NCI-H460 (cell line): Measurements from ENCODE around the gene CRYBB3. TPM values are rescaled to one million over a fixed set of nuclear protein-coding genes. Genes with fewer than 3 reads are reported as not detected.
"Not testable (repeated sequence)": the region's sequence is repeated elsewhere in the genome, so short reads cannot be mapped to it uniquely, and the experiment has no call there.

Experiments used
- DNase-seq: peaks from one replicate; pipeline ENCODE4 v3.0.0-alpha.2; 2016; ENCODE audit warnings: low read depth; ENCODE audit errors: extremely low read depth
- total RNA-seq: library from RNA; depleted of rRNA; stranded (reverse); fragments of >200 nt; shearing (Covaris generic); gene quantifications from 2 replicates; pipeline ENCODE4 v1.2.3, GENCODE V29; 2014

Gene CRYBB3
- total RNA-seq, 1 experiment from 2014 or later = not detected

DNA sequence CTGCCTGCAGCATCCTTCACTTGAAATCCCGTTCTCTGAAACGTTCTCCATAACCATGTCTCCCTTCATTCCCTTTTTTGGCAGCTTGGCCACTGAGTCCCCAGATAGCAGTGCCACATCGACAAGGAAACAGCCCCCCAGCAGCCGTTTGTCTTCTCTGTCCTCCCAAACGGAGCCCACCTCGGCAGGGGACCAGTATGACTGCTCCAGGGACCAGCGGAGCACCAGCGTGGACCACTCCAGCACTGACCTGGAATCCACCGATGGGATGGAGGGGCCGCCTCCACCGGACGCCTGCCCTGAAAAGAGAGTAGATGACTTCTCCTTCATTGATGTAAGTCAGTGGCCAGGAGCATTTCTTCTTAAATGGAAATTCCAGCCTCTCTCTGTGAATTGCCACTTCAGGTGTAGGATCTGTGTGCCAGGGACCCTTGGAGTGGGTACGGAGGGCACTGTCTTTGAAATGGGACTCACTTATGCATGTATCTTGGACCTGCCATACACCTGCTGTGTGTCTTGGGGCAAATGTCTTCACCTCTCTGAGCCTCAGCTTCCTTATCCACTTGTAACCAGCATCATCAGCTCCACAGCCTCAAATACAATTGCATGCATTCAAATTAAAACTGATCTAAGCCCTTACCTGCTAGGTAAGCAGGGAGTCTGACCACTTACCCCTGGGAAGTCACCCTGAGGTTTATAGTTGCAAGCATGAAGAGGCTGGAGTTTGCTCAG is 25.3 kb upstream of the CRYBB3 start:
- DNase-seq = no peak

- no peak for DNase-seq
These were observed 24.7 kb upstream of the CRYBB3 start for GRCh38 chr22:25174888-25175411.

DNA sequence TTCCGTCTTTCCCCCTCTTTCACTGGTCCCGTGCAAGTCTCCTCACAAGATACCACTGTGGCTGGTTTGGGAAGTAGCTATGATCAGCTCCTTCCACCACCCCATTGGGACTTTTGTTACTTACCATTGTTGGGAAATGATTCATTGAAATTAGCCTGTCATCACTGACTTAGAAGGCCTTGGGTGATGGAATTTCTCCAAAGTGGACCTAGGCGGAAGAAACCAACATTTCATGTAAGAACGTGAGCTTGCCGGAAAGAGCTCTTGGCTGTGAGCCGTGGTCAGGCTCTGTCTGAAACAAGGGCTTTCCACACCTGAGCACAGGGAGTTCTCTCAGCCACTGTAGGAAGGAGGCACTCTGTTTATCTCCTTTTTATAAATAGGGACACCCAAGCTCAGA is 23.5 kb upstream of the CRYBB3 start:
- DNase-seq = no peak

DNA sequence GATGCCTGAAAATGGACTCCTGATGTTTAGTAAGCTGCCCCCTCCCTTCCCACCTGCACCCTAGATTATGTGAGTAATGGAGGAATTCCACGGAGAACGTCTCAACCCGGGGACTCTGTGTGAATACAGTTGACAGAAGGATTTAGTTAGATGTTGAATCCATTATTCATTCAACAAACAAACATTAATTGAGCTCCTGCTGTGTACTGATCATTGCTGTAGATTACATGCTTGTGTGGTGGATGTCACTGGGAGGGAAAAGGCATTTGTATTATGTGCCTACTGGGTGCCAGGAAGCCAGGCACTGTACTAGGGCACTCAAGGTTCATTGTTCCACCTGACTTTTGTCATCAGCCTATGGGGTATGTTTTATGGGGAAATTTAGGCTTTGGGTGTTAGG is 22.9 kb upstream of the CRYBB3 start:
- DNase-seq = no peak

GRCh38 chr22:25177226-25177625 is 22.4 kb upstream of the CRYBB3 start:
- DNase-seq = no peak

DNA sequence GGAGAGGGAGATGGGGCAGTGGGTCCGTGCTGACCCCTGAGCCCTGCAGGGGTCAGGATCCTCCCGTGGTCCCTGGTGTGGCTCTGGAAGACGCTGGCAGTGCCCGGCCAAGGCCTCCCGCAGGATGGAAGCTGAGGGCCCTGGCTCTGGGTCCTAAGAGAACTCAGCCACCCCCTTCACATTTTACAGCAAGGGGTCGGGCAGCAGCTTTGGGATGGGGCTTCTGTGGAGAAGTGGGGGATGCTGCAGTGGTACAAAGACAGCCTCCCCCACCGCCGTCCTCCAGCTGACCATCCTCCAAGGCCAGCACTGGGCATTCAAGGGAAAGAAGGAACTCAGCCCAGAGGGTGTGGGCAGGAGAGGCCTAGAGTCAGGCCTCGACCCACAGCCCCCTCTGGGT is 21.8 kb upstream of the CRYBB3 start:
- no peak for DNase-seq

DNA sequence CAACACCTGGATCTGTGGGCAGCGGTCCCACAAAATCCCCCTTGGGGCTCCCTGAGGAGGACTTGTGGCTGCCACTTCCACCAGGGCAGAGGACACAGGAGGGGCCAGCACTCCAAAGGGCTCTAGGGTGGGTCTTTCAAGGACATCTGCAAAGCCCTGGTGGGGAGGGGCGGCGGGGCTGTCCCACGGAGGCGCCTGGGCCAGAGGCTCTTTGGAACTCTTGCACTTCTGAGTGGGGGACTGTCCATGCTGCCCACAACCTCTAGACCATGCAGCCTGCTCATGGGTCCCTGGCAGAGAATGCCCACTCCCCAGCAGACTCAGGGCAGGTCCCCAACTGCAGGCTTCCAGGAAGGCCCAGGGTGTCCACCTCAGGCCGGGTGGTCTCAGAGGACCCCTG is 21.3 kb upstream of the CRYBB3 start:
- DNase-seq = not testable (repeated sequence)

DNA sequence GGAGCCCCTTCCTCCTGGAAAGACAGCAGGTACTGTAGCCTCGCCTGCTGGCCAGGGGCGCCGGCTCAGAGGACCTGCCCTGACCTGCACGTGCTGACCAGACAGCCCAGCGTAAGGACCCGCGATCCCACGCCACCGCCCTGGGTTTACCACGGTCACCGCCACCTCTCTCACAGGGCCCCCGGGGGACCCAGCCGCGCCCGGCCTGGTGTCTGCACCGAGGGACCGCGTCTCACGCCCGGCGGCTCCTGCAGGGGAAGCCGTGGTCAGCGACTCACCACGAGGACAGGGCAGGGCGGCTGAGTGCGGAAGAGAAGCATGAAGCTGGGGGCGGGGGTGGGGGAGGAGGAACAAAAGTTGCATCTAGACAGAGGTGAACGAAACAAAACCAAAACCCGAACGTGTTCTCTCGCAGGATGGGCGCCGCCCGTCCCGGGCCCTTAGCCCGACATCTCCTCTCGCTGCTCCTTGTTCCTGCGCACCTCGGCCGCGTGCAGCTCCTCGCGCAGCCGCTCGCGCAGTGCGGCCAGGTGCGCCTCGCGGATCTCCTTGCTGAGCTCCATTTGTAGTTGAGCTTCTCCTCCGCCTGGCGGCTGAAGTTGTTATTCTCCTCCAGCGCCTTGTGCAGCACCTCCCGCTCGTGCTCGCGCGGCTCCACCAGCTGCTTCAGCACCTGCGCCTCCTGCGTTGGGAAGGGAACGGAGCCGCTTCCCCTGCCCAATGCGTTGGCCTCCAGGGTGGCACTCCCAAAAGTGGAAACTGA is 20.6 kb upstream of the CRYBB3 start:
- not testable (repeated sequence) for DNase-seq

DNA sequence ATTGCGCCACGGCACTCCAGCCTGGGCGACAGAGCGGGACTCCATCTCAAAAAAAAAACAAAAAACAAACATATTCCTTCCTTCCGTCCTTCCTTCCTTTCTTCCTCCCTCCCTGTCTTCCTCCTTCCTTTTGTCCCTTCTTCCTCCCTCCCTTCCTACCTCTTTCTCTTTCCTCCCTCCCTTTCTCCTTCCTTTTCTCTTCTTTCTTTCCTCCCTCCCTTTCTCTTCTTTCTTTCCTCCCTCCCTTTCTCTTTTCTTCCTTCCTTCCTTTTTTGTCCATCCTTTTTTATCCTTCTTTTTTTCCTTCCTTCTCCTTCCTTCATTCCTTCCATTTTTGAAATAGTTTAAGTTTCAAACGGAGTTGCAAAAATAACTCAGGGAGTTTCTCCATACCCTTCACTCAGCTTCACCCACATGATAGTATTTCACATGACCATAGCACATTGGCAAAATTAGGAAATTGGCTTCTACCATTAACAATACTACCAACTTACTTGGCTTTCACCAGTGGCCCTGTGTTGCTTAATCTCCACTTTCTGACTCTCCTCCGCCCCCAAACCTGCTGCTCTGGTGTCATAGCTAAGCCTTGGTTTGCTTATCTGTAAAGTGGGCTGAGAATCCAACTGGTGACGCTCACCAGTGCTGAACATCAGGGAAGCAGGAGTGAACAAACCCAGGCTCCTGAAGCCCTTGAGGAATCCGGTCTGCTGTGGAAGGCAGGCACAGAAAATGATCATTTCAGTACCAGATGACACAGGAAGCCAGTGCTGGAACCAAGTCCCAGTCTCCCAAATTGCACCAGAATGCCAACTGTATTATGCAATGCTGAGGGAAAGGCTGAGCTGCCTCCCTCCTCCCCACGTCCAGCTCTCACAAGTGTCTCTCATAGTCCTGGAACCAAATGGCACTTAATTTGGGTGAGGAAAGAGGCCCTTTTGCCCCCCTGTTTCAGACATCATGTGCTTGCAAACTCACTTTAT is 17.2 kb upstream of the CRYBB3 start:
- no peak for DNase-seq

- no peak for DNase-seq
These were observed 15.6 kb upstream of the CRYBB3 start for GRCh38 chr22:25183949-25184619.

GRCh38 chr22:25186140-25186539 is 13.5 kb upstream of the CRYBB3 start:
- no peak for DNase-seq

DNA sequence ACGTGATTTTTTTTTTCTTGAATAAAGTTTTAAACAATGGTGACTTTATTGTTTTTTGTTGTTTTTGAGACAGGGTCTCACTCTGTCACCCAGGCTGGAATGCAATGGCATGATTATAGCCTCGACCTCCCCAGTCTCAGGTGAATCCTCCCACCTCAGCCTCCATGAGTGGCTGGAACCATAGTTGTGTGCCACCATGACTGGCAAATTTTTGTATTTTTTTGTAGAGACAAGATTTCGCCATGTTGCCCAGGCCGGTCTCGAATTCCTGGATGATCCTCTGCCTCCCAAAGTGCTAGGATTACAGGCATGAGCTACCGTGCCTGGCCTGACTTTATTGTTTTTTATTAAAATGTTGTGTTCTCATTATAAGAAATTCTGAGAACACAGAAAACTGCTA is 12.2 kb upstream of the CRYBB3 start:
- DNase-seq = no peak

DNA sequence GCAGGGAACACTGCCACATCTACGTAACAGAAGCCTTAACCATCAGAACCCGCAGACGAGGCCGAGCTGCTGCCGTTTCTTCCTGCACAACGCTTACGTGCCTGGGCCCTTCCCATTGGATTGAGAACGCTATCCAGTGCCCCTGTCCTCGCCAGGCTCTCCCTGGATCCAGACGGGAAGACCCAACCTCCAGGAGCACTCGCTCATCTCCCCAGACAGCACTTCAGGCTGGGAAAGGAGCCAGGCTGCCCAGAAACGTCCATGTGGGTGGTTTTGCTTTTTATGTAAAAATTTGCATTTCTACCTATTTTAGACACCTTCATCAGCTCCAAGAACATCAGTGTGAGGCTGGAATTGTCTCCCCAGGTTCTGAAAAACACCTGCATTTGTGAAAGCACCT is 7.3 kb upstream of the CRYBB3 start:
- no peak for DNase-seq

DNA sequence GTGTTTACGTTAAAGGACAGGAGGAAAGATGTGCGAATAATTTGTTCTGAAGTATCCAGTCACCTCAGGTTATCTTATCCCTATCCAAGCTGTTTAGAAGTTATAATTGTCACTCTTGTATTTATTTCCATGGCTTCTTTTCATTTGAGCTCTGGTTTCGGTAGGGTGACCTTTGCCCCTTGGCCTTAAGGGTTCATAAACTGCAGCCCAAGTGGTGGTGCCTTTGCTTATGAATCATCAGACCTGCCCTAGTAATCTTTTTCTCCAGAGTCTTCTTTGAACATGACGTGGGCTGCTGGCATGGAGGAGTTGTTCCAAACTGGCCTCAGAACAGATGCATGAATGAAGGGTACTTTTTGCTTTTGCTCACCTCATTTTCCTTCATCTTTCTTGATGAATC is 6.5 kb upstream of the CRYBB3 start:
- no peak for DNase-seq

DNA sequence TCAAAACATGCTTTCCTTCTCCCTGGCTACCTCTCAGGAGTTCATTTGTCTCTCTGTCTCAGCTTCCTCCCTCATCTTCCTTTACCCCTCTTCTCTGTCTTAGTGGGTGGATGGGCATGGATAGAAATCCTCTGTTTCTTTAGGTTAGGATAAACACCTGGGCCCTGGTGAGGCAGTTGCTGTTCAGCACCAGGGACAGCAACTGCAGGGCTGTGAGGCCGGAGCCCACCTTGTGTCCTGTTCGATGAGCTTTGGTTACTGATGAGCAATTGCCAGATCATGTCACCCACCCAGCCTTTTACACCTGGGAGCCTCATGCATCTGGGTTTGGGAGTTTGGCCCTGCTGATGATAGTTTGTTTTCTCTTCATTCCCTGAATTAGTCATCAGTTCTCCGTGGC is 6.1 kb upstream of the CRYBB3 start:
- no peak for DNase-seq

GRCh38 chr22:25196326-25196725 is 3.3 kb upstream of the CRYBB3 start:
- no peak for DNase-seq

DNA sequence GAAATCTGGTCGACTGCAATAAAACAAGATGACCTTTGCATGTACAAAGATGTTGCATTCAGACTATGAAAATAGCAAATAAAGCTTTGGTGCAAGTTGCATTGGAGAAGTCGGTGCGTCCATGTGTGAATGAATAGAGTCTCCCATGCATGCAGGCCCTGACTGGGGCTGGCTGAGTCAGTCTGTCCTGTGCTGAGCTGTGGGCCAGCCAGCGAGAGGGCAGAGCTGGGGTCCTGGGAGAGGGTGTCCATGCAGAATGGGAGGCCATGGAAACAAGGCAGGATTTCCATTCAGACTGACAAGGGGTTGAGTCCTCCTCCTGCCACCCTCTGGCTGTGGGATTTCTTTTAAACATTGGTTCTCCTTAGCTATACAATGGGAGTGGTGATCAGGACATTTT is 2.3 kb upstream of the CRYBB3 start:
- DNase-seq = no peak

GRCh38 chr22:25200967-25201366 is 1.3 kb downstream of the CRYBB3 start:
- DNase-seq = no peak

DNA sequence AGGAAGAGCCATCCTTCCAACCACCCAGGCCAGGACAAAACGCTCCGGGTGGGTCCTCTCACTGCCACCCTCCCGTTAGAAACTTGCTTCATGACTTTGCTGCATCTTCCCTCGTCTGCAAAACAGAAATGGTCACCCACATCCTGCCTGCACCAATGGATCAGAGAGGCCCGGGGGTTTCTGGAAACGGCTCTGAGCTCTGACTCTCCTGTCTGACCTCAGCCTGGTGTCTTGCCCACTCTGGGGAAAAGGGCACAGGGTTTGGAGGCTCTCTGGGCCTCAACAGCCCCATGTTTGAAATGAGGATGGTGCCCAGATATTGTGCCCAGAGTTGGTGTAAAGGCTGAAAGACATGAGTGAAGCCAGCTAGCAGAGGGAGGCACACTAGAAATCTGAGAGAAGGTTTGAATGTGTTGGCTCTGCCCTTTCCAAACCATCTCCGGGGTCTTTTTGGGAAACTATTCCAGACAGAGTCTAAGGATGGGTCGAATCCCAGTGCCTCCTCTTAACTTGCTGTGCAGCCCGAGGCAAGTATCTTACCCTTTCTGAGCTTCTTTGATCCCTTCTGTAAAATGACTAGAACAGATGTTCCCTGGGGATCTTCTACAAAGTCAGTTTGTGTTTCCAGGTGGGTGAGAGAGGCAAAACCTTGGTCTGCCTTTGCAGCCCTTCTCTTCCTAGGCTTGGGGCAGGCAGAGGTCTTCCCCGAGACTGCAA is 2.1 kb downstream of the CRYBB3 start:
- DNase-seq = no peak
